Neuron (in vitro differentiated cells): ENCODE results near the gene ABCA9.
"Not testable (repeated sequence)": the region's sequence is repeated elsewhere in the genome, so short reads cannot be mapped to it uniquely, and the experiment has no call there.

Source experiments
- H2AFZ ChIP-seq: one replicate; pipeline ENCODE4 v1.6.1; 2013; ENCODE audit warnings: low read depth, mild to moderate bottlenecking, inconsistent platforms, low read length, moderate library complexity
- H3K27me3 ChIP-seq: one replicate; pipeline ENCODE4 v1.6.1; 2013; ENCODE audit warnings: low read length; ENCODE audit not compliant: insufficient read depth
- H3K36me3 ChIP-seq: one replicate; pipeline ENCODE4 v1.6.1; 2013; ENCODE audit warnings: low read length; ENCODE audit not compliant: insufficient read depth
- H3K4me1 ChIP-seq: one replicate; pipeline ENCODE4 v1.6.1; 2013; ENCODE audit warnings: low read length; ENCODE audit not compliant: insufficient read depth
- H3K4me3 ChIP-seq: 2 replicates; pipeline ENCODE4 v1.5.1; 2013; ENCODE audit warnings: mild to moderate bottlenecking, low read length, moderate library complexity
- H3K9me3 ChIP-seq: one replicate; pipeline ENCODE4 v1.6.1; 2013; ENCODE audit warnings: low read length

ABCA9 gene

DNA sequence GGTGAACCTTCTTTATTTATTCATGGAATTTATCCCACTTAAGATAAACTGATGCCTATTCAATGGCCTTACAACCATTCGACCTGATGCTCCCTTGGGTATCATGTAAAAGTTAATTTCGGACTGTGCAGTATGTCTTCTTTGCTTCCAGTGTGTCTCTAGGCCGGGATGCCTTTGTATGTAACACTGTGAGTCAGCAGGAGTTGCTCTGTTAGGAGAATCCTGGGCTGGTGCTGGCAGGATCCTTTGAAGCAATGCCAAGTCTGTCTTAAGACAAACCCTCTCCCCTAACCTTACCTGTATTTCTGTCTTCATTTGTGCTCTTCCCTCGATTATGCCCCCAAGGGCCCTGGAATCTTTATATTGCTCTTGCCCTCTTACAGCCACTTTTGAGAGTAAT lies 67.6 kb downstream of the ABCA9 start:
- H2AFZ ChIP-seq: no peak overlapping the region
- no peaks in the 10 kb centered on the region for H3K4me1 ChIP-seq
- H3K4me3 ChIP-seq: no peak overlapping the region
- no peaks in the 10 kb centered on the region for H3K9me3 ChIP-seq
- no peaks in the 10 kb centered on the region for H3K36me3 ChIP-seq
- H3K27me3 ChIP-seq: no peaks in the 10 kb centered on the region

DNA sequence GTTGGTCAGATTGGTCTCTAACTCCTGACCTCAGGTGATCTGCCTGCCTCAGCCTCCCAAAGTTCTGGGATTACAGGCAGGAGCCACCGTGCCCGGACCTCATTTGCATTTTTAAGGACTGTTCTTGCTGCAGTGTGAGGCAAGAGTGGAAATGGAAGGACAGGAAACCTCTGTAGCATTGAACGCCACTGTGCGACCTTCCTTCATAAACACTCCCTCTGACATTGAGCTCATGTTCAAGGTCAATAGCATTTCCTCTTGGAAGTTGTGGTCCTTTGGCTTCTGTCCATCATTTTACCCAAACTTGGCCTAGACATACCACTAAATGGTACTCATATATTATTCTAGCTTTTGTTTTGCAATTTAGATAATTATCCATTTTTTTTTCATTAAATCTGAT lies 72.8 kb downstream of the ABCA9 start:
- Histone ChIP-seq H3K4me1 (no peaks in the 10 kb centered on the region), H3K4me3 (no peak overlapping the region), H2AFZ (no peak overlapping the region), H3K36me3 (no peaks in the 10 kb centered on the region), H3K9me3 (no peaks in the 10 kb centered on the region), H3K27me3 (no peaks in the 10 kb centered on the region)

DNA sequence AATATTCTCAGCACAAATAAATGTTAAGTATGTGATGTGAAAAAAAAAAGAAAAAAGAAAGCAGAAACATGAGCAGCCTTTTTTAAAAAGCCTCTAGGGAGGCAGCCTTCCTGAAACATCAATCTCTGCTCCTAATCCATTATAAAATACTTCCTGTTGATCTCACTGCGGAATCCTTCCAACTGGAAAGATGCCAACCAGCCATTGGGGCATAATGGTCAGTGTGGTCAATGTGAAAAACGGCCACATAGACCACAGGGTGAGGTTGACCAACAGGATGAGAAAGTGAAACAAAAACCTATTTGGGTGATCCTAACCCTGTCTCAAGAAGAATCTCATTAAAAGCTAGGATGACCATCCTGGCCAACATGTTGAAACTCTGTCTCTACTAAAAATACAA lies 79.4 kb downstream of the ABCA9 start:
- no peak overlapping the region for H3K4me3 ChIP-seq
- H3K4me1 ChIP-seq: no peaks in the 10 kb centered on the region

DNA sequence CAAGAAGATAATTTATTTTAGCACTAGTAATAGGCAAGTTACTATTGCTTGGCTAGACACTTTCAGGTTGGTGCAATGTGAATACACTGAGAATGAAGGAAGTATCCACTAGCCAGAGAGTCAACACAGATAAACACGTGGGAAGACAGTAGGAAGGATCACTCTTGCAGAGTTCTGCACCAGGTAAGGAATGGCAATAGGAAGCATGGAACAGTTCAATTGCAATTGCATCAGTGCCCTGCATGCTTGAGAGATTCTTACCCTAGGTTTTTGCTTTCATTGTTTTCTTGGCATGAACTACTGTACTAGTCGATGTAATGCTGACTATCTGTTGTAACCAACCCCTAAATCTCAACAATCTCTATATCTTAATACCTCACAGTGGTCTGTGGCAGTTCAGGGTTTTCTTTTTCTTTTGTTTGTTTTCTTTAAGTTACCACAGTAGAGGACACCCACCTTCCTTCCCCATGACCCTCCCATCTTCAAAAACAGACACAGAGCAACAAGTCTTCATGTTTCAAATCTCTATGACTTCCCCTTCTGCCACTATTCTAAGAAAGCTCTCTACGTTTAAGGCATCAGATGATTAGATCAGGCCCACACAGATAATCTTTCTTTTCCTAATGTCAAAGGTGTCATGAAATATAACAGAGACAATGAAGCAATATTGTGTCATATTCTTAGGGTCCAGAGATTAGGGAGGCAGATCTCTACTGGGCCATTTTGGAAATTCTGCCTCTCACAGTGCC lies 87.5 kb downstream of the ABCA9 start:
- H3K9me3 ChIP-seq: no peaks in the 10 kb centered on the region
- no peak overlapping the region for H3K4me3 ChIP-seq
- H3K36me3 ChIP-seq: no peaks in the 10 kb centered on the region
- no peaks in the 10 kb centered on the region for H3K4me1 ChIP-seq
- no peak overlapping the region for H2AFZ ChIP-seq
- peaks cover 2% of the 10 kb centered on the region for H3K27me3 ChIP-seq

More for the DNA sequence above, 79.4 kb downstream of the ABCA9 start:
- Histone ChIP-seq H3K36me3 (no peaks in the 10 kb centered on the region), H2AFZ (no peak overlapping the region), H3K27me3 (peaks cover 2% of the 10 kb centered on the region), H3K9me3 (no peaks in the 10 kb centered on the region)

DNA sequence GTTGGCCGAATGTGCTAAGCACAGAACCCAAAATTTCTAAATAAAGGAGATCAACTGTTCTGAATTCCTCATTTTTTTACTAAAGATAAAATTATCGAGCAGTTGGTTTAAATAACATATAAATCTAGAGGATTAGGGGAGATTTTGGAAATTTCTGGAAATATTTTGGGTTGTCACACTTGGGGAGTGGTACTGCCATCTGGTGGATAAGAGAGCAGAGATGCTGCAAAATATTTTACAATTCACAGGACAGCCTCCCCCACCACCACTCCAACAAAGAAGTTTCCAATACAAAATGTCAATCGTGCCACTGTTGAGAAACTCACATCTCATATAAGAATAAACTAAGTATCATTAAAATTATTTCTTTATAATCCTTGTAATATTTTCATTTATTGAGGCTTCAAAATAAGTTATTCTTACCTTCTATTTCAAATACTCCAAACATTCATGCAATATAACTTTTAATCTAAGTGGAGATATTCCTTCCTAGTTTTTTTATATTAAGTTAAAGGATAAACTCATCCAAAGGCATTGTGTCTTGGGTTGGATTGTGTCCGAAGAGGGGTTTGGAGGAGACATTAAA lies 88.5 kb downstream of the ABCA9 start:
- H3K9me3 ChIP-seq: no peaks in the 10 kb centered on the region
- no peaks in the 10 kb centered on the region for H3K27me3 ChIP-seq
- no peak overlapping the region for H3K4me3 ChIP-seq
- no peak overlapping the region for H2AFZ ChIP-seq
- H3K36me3 ChIP-seq: no peaks in the 10 kb centered on the region
- H3K4me1 ChIP-seq: no peaks in the 10 kb centered on the region

DNA sequence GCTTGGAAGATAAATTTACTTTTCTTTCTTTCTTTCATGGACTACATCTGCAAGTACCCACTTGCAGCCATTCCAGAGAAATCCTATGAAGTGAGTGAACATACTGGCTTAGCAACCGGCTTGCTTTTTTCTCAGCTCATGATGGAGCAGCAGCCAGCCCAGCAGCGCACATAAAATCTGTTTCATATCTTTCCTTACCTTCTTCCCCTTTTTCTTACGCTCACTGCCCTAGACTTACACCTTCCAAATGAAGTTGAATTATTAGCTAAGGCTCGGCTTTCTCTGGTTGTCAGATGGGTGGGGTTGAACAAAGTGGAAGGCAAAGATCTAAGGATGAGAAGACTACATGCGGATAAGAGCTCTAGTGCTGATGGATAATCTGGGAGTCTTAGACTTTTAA lies 91.6 kb downstream of the ABCA9 start:
- Histone ChIP-seq H2AFZ (no peak overlapping the region), H3K4me3 (no peak overlapping the region), H3K27me3 (no peaks in the 10 kb centered on the region), H3K36me3 (no peaks in the 10 kb centered on the region), H3K4me1 (no peaks in the 10 kb centered on the region), H3K9me3 (no peaks in the 10 kb centered on the region)

DNA sequence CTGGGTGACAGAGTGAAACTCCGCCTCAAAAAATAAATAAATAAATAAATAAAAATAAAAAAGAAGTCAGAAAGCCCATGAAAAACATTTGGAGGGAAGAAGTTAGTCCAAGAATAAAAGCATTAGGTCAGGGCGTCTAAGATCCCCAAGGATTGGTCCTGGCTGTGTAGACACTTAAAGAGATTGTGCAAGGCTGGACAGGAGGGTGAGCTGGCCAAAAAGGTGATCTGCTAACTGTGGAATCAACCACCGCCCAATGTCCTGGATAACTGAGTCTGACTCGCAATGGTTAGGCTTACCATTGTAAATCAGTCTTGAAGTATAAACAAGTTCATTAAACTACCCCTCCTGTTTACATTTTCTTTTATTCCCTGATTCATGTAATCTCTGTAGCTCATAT lies 96.8 kb downstream of the ABCA9 start:
- Histone ChIP-seq H3K4me1 (no peaks in the 10 kb centered on the region), H3K9me3 (no peaks in the 10 kb centered on the region), H3K27me3 (no peaks in the 10 kb centered on the region), H3K4me3 (no peak overlapping the region), H2AFZ (no peak overlapping the region), H3K36me3 (no peaks in the 10 kb centered on the region)

DNA sequence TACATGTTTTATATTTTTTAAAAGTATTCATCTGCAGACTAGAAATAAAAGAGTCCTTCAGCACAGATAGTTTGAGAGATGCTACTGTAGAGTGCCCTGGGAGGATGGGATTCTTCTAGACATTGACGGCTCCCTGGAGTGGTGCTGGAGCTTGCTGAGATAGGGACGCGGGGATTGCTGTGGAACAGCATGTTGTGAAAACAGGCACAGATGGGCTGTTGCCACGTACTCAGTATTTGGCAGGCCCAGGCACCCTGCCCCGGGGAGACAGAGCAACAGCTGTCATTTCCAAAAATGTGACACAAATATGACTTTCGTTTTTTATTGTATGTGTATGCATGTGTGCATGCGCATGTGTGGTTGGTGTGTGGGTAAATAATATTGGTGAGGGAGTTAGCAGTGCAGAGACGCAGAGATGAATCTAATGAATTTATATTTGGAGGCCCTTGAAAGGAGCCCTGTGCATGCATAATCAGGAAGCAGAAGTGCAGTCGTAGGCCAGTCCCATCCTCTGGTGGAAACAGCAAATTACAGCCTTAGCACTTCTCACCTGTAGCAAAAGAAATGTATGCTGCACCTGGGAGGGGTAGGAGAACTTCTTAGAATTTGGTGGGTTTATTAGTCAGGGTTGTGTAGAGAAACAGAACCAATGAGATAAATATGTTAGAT lies 99.4 kb downstream of the ABCA9 start:
- Histone ChIP-seq H3K4me1 (no peaks in the 10 kb centered on the region), H3K36me3 (no peaks in the 10 kb centered on the region), H3K4me3 (no peak overlapping the region), H3K27me3 (no peaks in the 10 kb centered on the region), H3K9me3 (no peaks in the 10 kb centered on the region), H2AFZ (no peak overlapping the region)

DNA sequence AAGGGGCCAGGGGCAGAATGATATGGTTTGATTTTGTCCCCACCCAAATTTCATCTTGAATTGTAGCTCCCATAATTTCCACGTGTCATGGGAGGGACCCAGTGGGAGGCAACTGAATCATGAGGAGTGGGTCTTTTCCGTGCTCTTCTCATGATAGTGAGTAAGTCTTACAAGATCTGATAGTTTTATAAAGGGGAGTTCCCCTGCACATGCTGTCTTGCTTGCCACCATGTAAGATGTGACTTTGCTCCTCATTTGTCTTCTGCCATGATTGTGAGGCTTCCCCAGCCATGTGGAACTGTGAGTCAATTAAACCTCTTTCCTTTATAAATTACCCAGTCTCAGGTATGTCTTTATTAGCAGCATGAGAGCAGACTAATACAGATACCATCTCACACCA lies 101.6 kb downstream of the ABCA9 start:
- H3K27me3 ChIP-seq, H3K36me3 ChIP-seq, H2AFZ ChIP-seq, H3K4me3 ChIP-seq, H3K9me3 ChIP-seq, H3K4me1 ChIP-seq: not testable (repeated sequence)

DNA sequence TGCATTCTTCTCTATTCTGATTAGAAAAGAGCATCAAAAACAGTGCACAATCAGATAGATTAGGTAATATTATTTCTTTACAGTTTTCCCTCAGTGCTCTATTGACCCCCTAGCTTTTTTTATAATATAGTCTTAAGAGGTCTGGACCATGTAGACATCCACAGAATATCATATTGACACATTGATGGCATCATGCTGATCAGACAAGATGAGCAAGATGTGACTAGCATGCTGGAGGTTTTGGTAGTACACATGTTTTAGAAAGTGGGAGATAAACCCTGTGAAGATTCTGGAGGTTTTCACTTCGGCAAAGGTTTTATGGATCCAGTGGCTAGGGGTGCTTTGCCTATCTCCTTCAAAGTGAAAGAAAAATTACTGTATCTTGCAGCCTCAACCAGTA lies 102.8 kb downstream of the ABCA9 start:
- no peaks in the 10 kb centered on the region for H3K27me3 ChIP-seq
- no peaks in the 10 kb centered on the region for H3K9me3 ChIP-seq
- H3K4me1 ChIP-seq: no peaks in the 10 kb centered on the region
- H3K36me3 ChIP-seq: no peaks in the 10 kb centered on the region
- no peak overlapping the region for H2AFZ ChIP-seq
- H3K4me3 ChIP-seq: no peak overlapping the region

DNA sequence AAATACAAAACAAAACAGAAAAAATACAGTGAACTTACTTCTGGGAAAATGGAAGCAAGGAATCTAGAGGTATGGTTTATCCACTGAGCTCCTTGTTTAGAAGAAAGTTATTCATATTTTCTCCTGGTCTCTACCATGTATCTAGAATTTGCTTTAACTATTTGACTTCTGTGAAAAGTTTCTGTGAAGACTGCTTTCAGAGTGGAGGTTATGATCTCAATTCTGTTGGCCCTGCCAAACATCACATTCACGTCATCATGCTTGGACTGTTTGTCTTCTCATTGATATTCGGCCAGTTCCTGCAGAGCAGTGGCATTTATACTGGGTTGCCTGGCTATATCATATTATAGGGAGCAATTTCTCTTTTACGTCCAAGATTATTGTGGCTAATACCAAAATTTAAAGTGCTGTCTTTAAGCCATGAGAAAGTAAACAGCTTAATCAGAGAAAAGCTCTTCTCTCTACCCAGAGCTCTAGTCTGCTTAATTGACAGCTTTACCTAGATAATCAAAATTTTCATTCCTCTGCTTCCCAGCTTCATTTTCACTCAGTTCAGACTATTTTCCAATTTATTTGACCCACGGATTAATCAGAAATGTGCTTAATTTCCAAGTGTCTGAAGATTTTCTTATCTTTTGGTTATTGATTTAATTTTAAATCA lies 105.4 kb downstream of the ABCA9 start, which contains the start of gene ABCA8:
ABCA8 (minus strand) TSS at position 212 of the 661 bp plus-strand sequence. CDS start 13,358 bp downstream, outside the sequence.
- peak within 1 kb of the TSS; percentile 63 for H3K4me3 ChIP-seq
- peak within 1 kb of the TSS; percentile 77 for H2AFZ ChIP-seq
- no peaks in the 10 kb centered on the region for H3K27me3 ChIP-seq
- H3K36me3 ChIP-seq: no peaks in the 10 kb centered on the region
- H3K4me1 ChIP-seq: no peaks in the 10 kb centered on the region
- H3K9me3 ChIP-seq: no peaks in the 10 kb centered on the region

DNA sequence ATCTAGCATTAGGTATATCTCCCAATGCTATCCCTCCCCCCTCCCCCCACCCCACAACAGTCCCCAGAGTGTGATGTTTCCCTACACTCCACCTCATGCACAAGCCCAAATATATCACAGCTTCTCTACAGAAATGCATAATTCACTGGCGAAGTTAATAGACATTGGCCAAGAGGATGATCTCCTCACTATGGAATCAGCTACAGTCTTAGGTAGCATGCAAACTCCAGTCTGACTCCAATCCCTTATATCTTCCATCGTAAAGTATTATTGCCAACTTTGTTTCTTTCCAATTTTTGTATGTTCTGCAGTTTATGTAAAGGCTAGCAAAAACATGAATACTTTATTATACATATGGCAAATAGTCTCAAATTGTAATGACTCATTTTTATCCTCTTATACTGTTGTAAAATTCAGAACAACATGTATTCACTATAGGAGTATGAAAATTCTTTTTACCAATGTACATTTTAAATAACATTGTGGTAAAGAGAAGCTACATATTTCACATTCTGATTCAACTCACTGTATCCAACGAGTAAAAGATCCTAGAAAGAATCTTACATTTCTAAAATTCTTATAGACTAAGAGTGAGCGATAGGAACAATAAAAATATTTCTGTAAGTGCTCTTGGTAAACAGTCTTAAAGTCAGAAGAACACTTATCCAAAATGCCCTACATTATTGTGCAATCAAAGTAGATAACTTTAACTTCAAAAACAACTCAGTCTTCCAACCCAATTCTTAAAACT lies 106.4 kb downstream of the ABCA9 start:
- H3K4me3 ChIP-seq: peak overlapping the region; percentile 63

More for the DNA sequence above, 106.4 kb downstream of the ABCA9 start:
- no peaks in the 10 kb centered on the region for H3K9me3 ChIP-seq
- H3K36me3 ChIP-seq: no peaks in the 10 kb centered on the region
- no peak overlapping the region for H2AFZ ChIP-seq
- no peaks in the 10 kb centered on the region for H3K4me1 ChIP-seq
- no peaks in the 10 kb centered on the region for H3K27me3 ChIP-seq
